C4-2B (cell line): ENCODE data around the gene CELA3A.

Experiments used
- H3K27ac ChIP-seq: fragments of 450-650 bp; 2 replicates; pipeline ENCODE4 v1.5.1; 2017
- ZFX ChIP-seq: fragments of 450-650 bp; IDR thresholded peaks from 2 replicates; pipeline ENCODE4 v1.6.1; 2017
- TF ChIP-seq, protein P1 (sequence below): fragments of 450-650 bp; conservative IDR thresholded peaks from 2 replicates; pipeline ENCODE4 v1.5.1; 2017; ENCODE audit warnings: mild to moderate bottlenecking

Gene CELA3A

DNA sequence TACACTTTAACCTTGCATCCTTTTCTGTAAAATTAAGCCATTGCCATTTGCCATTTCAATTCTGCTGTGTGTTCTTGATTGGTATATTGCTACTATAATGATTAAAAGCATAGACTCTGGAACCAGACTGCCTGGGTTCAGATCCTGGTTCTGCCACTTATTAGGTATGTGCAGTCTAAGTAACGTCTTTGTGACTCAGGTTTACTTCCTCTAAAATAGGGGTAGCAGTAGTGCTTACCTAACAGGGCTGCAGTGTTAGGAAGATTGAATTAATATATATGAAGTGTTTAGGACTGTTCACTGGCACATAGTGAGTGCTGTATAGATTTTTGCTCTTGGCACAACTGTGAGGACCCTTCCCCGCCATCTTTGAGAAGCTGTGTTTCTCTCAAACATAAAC, 55.5 kb downstream of the CELA3A start:
- H3K27ac ChIP-seq: no peak overlapping the region
- TF ChIP-seq ZFX: no peak
- TF ChIP-seq, protein P1, sequence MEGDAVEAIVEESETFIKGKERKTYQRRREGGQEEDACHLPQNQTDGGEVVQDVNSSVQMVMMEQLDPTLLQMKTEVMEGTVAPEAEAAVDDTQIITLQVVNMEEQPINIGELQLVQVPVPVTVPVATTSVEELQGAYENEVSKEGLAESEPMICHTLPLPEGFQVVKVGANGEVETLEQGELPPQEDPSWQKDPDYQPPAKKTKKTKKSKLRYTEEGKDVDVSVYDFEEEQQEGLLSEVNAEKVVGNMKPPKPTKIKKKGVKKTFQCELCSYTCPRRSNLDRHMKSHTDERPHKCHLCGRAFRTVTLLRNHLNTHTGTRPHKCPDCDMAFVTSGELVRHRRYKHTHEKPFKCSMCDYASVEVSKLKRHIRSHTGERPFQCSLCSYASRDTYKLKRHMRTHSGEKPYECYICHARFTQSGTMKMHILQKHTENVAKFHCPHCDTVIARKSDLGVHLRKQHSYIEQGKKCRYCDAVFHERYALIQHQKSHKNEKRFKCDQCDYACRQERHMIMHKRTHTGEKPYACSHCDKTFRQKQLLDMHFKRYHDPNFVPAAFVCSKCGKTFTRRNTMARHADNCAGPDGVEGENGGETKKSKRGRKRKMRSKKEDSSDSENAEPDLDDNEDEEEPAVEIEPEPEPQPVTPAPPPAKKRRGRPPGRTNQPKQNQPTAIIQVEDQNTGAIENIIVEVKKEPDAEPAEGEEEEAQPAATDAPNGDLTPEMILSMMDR: no peak

DNA sequence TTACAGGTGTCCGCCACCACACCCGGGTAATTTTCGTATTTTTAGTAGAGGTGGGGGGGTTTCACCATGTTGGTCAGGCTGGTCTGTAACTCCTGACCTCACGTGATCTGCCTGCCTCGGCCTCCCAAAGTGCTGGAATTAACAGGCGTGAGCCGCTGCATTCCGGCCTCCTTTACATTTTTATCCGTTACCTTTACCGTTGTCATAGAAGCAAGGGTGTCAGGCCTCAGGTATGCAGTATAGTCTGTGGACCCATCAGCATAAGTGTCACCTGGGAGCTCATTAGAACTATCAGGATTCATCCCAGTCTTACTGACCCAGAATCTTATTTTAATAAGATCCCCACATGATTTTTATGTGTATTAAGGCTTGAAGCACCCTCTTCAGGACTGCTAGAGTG, 56.4 kb downstream of the CELA3A start:
- H3K27ac ChIP-seq: no peak overlapping the region
- TF ChIP-seq, protein P1: no peak
- TF ChIP-seq ZFX: no peak
